HUES48 (cell line): ENCODE data around the gene CDY2B.
"Not testable (repeated sequence)": the region's sequence is repeated elsewhere in the genome, so short reads cannot be mapped to it uniquely, and the experiment has no call there.

ENCODE experiments used
- H3K27ac ChIP-seq: one replicate; pipeline ENCODE4 v1.7.0; 2013; ENCODE audit warnings: low read depth, low read length, inconsistent platforms
- H3K27me3 ChIP-seq: 2 replicates; pipeline ENCODE4 v1.6.1; 2013; ENCODE audit warnings: mild to moderate bottlenecking, low read length; ENCODE audit not compliant: control insufficient read depth, insufficient read depth
- H3K36me3 ChIP-seq: 2 replicates; pipeline ENCODE4 v1.6.1; 2013; ENCODE audit warnings: low read length; ENCODE audit not compliant: control insufficient read depth, insufficient read depth
- H3K4me1 ChIP-seq: 2 replicates; pipeline ENCODE4 v1.6.1; 2013; ENCODE audit warnings: mild to moderate bottlenecking, low read length; ENCODE audit not compliant: control insufficient read depth, insufficient read depth
- H3K4me3 ChIP-seq: 2 replicates; pipeline ENCODE4 v1.5.1; 2013; ENCODE audit warnings: mild to moderate bottlenecking, low read depth, low read length
- H3K9ac ChIP-seq: 2 replicates; pipeline ENCODE4 v1.6.1; 2013; ENCODE audit warnings: mild to moderate bottlenecking, low read depth, low read length, moderate library complexity
- H3K9me3 ChIP-seq: 2 replicates; pipeline ENCODE4 v1.6.1; 2013; ENCODE audit warnings: low read length; ENCODE audit not compliant: control insufficient read depth, insufficient read depth

Gene CDY2B

DNA sequence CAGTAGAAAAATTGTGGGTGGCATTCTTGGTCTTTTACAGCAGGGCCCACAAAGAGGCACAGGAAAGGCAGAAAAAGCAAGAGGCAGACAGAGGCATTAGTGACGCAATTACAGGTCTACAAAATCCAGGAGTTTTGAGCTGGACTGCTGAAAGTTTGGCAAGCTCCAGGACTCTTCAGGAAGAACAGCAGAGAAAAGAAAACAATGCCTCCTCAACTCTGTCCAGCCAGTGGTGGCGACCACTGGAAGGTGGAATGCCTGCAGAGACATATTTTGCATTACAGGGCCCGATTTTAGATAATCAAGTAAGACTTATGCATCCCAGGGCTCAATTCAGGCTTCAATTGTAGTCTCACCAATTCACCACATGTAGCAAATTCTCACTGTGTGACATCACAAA is 23.5 kb downstream of the CDY2B start:
- not testable (repeated sequence) for H3K9ac ChIP-seq, H3K27ac ChIP-seq, H3K4me3 ChIP-seq, H3K36me3 ChIP-seq, H3K27me3 ChIP-seq, H3K4me1 ChIP-seq, H3K9me3 ChIP-seq

DNA sequence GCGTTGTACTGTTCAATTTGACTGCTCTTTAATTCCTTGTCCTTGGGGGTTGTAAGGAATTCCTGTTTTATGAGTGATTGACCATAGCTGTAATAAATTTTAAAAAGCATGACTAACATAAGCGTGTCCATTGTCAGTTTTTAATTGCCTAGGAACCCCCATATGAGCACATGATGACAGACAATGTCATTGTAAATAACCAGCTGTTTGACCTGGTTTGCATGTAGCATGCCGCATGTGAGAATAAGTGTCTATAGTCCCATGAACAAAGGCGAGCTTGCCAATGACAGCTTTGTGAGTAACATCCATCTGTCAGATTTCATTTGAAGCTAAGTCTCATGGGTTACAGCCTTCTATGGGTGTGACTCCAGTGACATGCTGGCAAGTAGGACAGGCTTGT is 30.9 kb downstream of the CDY2B start:
- H3K27me3 ChIP-seq, H3K9ac ChIP-seq, H3K4me1 ChIP-seq, H3K27ac ChIP-seq, H3K4me3 ChIP-seq, H3K9me3 ChIP-seq, H3K36me3 ChIP-seq: not testable (repeated sequence)

DNA sequence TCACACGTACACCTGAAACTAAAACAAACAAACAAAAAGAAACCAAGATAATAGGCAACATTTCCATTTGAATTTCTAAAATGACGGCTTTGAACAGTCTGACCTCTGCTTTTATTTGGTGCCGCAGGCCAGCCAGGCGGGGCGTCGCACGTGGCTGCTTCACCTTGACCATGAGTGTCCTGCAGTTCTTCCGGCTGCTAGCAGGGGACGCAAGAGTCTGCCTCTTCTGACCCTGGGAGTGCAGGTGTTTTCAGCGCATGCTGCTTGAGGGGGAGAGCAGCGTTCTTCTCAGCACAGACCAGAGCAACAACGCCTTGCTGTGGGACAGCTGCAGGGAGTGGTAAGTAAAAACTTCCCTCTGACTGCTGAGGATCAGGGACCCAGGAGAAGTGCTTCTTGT is 47.9 kb downstream of the CDY2B start:
- not testable (repeated sequence) for H3K36me3 ChIP-seq, H3K9me3 ChIP-seq, H3K27me3 ChIP-seq, H3K27ac ChIP-seq, H3K9ac ChIP-seq, H3K4me3 ChIP-seq, H3K4me1 ChIP-seq
